Measurements from ENCODE around the gene ST6GALNAC2.
A peak's percentile ranks its signal among the peaks of the same experiment; 100 is the strongest.

ST6GALNAC2 gene

GRCh38 chr17:76585649-76586593 lies at the start of gene ST6GALNAC2:
TSS of gene ST6GALNAC2 (minus strand) at chr17:76585860. CDS start at chr17:76585808, 52 bp downstream.
- no peak for DNase-seq (ENCODE audit: extremely low read depth, low read depth)
- H3K4me3 ChIP-seq (replicated peaks; ENCODE audit: low read depth, low read length): peak within 1 kb of the TSS; percentile 39
- TF ChIP-seq CTCF (IDR thresholded peaks at IDR 0.05; ENCODE audit: low read depth, low read length, missing control alignments): no peak

- DNase-seq (ENCODE audit: extremely low read depth, low read depth): no peak
- TF ChIP-seq CTCF (IDR thresholded peaks at IDR 0.05; ENCODE audit: low read depth, low read length, missing control alignments): no peak
- no peak overlapping the region for H3K4me3 ChIP-seq (replicated peaks; ENCODE audit: low read depth, low read length)
Observed at GRCh38 chr17:76635039-76635438, 49.4 kb upstream of the ST6GALNAC2 start.

GRCh38 chr17:76633628-76634328 lies 48.1 kb upstream of the ST6GALNAC2 start:
- no peak for TF ChIP-seq CTCF (IDR thresholded peaks at IDR 0.05; ENCODE audit: low read depth, low read length, missing control alignments)
- no peak overlapping the region for H3K4me3 ChIP-seq (replicated peaks; ENCODE audit: low read depth, low read length)
- DNase-seq (ENCODE audit: extremely low read depth, low read depth): no peak

- no peak for DNase-seq (ENCODE audit: extremely low read depth, low read depth)
- no peak for TF ChIP-seq CTCF (IDR thresholded peaks at IDR 0.05; ENCODE audit: low read depth, low read length, missing control alignments)
- no peak overlapping the region for H3K4me3 ChIP-seq (replicated peaks; ENCODE audit: low read depth, low read length)
Observed at GRCh38 chr17:76631821-76632565, 46.3 kb upstream of the ST6GALNAC2 start.

- no peak for TF ChIP-seq CTCF (IDR thresholded peaks at IDR 0.05; ENCODE audit: low read depth, low read length, missing control alignments)
- H3K4me3 ChIP-seq (replicated peaks; ENCODE audit: low read depth, low read length): no peak overlapping the region
- DNase-seq (ENCODE audit: extremely low read depth, low read depth): no peak
Observed at GRCh38 chr17:76630151-76630550, 44.5 kb upstream of the ST6GALNAC2 start.

- no peak for DNase-seq (ENCODE audit: extremely low read depth, low read depth)
- H3K4me3 ChIP-seq (replicated peaks; ENCODE audit: low read depth, low read length): no peak overlapping the region
- TF ChIP-seq CTCF (IDR thresholded peaks at IDR 0.05; ENCODE audit: low read depth, low read length, missing control alignments): no peak
Observed at GRCh38 chr17:76627510-76627909, 41.9 kb upstream of the ST6GALNAC2 start.

All from HFF-Myc (cell line).